Ovary (tissue), 3 donors: ENCODE data around the gene COQ9.

ENCODE experiments used
- POLR2A ChIP-seq: fragments of 450-650 bp; IDR thresholded peaks from one replicate; pipeline ENCODE4 v1.6.1; 2017; ENCODE audit warnings: antibody characterized with exemption, mild to moderate bottlenecking, moderate library complexity
- TF ChIP-seq, protein P1 (sequence below), 3 donors: fragments of 450-650 bp in 2 of 3; fragments of 200-600 bp in 1 of 3; IDR thresholded peaks; one replicate each; pipeline versions ENCODE4 v1.5.1 to v1.8.0; 2016 to 2022; ENCODE audit warnings: antibody characterized with exemption in 3 of 3, mild to moderate bottlenecking in 1 of 3
- donor health status: DM: no; HTN: no; CAD: no.

DNA sequence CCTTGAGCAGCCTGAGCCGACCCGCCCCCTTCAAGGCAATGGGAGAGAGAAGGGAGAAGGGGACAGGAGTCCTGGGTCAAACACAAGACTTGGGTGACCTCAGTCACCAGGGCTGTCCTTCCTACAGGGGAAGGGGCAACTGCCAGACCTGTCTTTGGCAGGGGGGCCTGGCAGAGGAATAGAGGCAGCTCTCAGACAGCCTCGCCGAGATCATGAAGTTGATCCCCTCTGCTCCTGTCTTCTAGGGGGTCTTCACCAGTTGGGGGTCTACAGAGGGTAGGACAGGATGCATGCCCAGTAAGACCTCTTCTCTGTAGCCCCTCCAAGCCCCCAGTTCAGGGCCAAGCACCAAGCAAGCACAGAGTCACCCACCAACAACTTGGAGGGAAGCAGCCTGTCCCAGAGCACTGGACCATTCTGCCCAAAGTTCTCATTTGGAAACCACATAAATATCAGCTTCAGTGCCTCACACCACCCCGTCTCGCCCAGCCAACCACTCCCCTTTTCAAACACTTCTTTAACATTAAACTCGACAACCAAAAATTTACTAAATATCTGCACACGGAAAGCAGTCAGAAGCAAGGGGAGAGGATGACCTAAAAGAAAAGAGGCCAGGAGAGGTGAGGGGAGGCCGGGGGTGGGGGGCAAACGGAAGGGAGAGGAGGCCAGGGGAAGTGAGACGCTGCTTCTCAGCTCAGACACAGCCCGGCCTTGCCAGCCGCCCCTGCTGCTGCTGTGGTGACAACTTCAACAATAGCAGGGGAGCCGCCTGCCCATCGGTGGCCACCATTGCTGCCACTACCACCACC is 31.3 kb downstream of the COQ9 start:
- TF ChIP-seq, protein P1, sequence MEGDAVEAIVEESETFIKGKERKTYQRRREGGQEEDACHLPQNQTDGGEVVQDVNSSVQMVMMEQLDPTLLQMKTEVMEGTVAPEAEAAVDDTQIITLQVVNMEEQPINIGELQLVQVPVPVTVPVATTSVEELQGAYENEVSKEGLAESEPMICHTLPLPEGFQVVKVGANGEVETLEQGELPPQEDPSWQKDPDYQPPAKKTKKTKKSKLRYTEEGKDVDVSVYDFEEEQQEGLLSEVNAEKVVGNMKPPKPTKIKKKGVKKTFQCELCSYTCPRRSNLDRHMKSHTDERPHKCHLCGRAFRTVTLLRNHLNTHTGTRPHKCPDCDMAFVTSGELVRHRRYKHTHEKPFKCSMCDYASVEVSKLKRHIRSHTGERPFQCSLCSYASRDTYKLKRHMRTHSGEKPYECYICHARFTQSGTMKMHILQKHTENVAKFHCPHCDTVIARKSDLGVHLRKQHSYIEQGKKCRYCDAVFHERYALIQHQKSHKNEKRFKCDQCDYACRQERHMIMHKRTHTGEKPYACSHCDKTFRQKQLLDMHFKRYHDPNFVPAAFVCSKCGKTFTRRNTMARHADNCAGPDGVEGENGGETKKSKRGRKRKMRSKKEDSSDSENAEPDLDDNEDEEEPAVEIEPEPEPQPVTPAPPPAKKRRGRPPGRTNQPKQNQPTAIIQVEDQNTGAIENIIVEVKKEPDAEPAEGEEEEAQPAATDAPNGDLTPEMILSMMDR (IDR thresholded peaks at IDR 0.05), result no peak
- no peak for TF ChIP-seq POLR2A
